Ovary (tissue), 9 donors: ENCODE data around the gene AKR1E2. TPM values are rescaled to one million over a fixed set of nuclear protein-coding genes. Genes with fewer than 3 reads are reported as not detected.

Experiments
- DNase-seq, 5 donors: peaks; one replicate each; pipeline ENCODE4 v3.0.0-alpha.2; 2019 to 2020
- H3K27ac ChIP-seq, 2 donors: fragments of 200-600 bp; one replicate each; pipeline versions ENCODE4 v1.5.1 to v1.8.0; 2019 to 2022
- H3K27me3 ChIP-seq: fragments of 200-600 bp; one replicate; pipeline ENCODE4 v1.8.0; 2022
- H3K36me3 ChIP-seq: fragments of 200-600 bp; sonication (generic); one replicate; pipeline ENCODE4 v1.5.1; 2019
- H3K4me1 ChIP-seq: one replicate; pipeline ENCODE4 v1.8.1; 2013; ENCODE audit warnings: mild to moderate bottlenecking, moderate library complexity; ENCODE audit not compliant: insufficient read depth
- H3K4me3 ChIP-seq: fragments of 200-600 bp; sonication (generic); one replicate; pipeline ENCODE4 v1.5.1; 2017
- H3K9me3 ChIP-seq, 2 donors: fragments of 200-600 bp in 1 of 2; sonication (generic) in 1 of 2; one replicate each; pipeline versions ENCODE4 v1.5.1 to v1.8.1; 2013 to 2019; ENCODE audit warnings: mild to moderate bottlenecking in 1 of 2, moderate library complexity in 1 of 2
- CTCF ChIP-seq, 3 donors: fragments of 450-650 bp in 2 of 3; fragments of 200-600 bp in 1 of 3; IDR thresholded peaks; one replicate each; pipeline versions ENCODE4 v1.5.1 to v1.8.0; 2016 to 2022; ENCODE audit warnings: antibody characterized with exemption in 3 of 3, mild to moderate bottlenecking in 1 of 3
- EP300 ChIP-seq: sonication (generic); formaldehyde crosslinking; IDR thresholded peaks from one replicate; pipeline ENCODE4 v1.6.1; 2017; ENCODE audit warnings: antibody characterized with exemption
- POLR2A ChIP-seq: fragments of 450-650 bp; IDR thresholded peaks from one replicate; pipeline ENCODE4 v1.6.1; 2017; ENCODE audit warnings: antibody characterized with exemption, mild to moderate bottlenecking, moderate library complexity
- WGBS, 3 donors: extraction: QIAGEN DNeasy Blood & Tissue Kit in 1 of 3; methylation state at CpG; one replicate each; pipeline versions ENCODE4 v1.1.5 to v1.1.7; 2013 to 2017; 5-methylcytosine and 5-hydroxymethylcytosine counted together
- intact Hi-C, 4 donors: fragments of 100-400 bp; cut with DNase I; formaldehyde crosslinking; loops; one replicate each; pipeline versions ENCODE4 v1.11.0 to v1.15.1; 2022 to 2023
- polyA plus RNA-seq, 2 donors: library from polyadenylated mRNA; stranded (reverse); fragments of 200-250 nt in 1 of 2; fragments of 350-450 nt in 1 of 2; fragmentation: Illumina TruSeq in 1 of 2; extraction: RNeasy Lipid Tissue Mini Kit (QIAGEN cat#74804) in 1 of 2; gene quantifications; one replicate each; pipeline ENCODE4 v1.2.3, GENCODE V29; 2013 to 2014
- total RNA-seq, 7 donors: library from RNA; depleted of rRNA in 2 of 7; stranded (reverse); fragments of >200 nt in 2 of 7; fragmentation: NEBNext Ultra II Directional in 3 of 7; extraction: Animal tissue kit (Norgen Biotek cat#: 25700) in 3 of 7; gene quantifications; one replicate each; pipeline versions ENCODE4 v1.1.0 to v1.2.4, GENCODE V29; 2016 to 2023
- donor health status: DM: no; HTN: no; CAD: no; lungs with moderate emphysema.
- donor health status: DM: no; HTN: no; CAD: no.
- donor health status: Bipolar disorder and iron deficiency.
- donor health status: DM: yes; HTN: yes; CAD: no.
- donor health status: DM: no; HTN: no; CAD: no.
- donor health status: DM: yes; HTN: yes; CAD: no.

AKR1E2 gene
- total and polyA plus RNA-seq, 9 donors, result 1.3 to 8.1 (median 4.4) TPM

GRCh38 chr10:4885162-4885561 lies 59.2 kb downstream of the AKR1E2 start:
- DNase-seq, result no peak
- no peaks in the 10 kb centered on the region for H3K9me3 ChIP-seq
- peaks cover 6% of the 10 kb centered on the region for H3K4me1 ChIP-seq
- H3K36me3 ChIP-seq, result no peaks in the 10 kb centered on the region
- H3K4me3 ChIP-seq, result no peak overlapping the region
- no peak for TF ChIP-seq EP300
- no peak for TF ChIP-seq CTCF (IDR thresholded peaks at IDR 0.05)
- TF ChIP-seq POLR2A, result no peak
- no peak overlapping the region for H3K27ac ChIP-seq
- intact Hi-C loops, result no loop called here
- WGBS, 3 donors, result 62 to 65% (median 63%) methylated on average over 3 of the region's 3 CpGs
- H3K27me3 ChIP-seq, result no peaks in the 10 kb centered on the region

- Histone ChIP-seq H3K27me3 (no peaks in the 10 kb centered on the region), H3K27ac (no peak overlapping the region), H3K4me1 (peaks cover 3% of the 10 kb centered on the region), H3K4me3 (no peak overlapping the region), H3K36me3 (no peaks in the 10 kb centered on the region), H3K9me3 (no peaks in the 10 kb centered on the region)
- no peak for DNase-seq
- TF ChIP-seq CTCF (IDR thresholded peaks at IDR 0.05), result no peak
- TF ChIP-seq EP300, result no peak
- TF ChIP-seq POLR2A, result no peak
- 75 to 87% (median 86%) methylated on average over 9 of the region's 9 CpGs for WGBS, 3 donors
- intact Hi-C loops, result no loop called here
Observed at GRCh38 chr10:4887501-4887900, 61.5 kb downstream of the AKR1E2 start.

GRCh38 chr10:4888236-4888635 lies 62.2 kb downstream of the AKR1E2 start:
- peaks cover 3% of the 10 kb centered on the region for H3K4me1 ChIP-seq
- H3K27ac ChIP-seq, result no peak overlapping the region
- intact Hi-C loops, result no loop called here
- H3K9me3 ChIP-seq, result no peaks in the 10 kb centered on the region
- TF ChIP-seq CTCF (IDR thresholded peaks at IDR 0.05) (no peak), EP300 (no peak), POLR2A (no peak)
- 53 to 67% (median 66%) methylated on average over 5 of the region's 5 CpGs for WGBS, 3 donors
- no peak overlapping the region for H3K4me3 ChIP-seq
- H3K36me3 ChIP-seq, result no peaks in the 10 kb centered on the region
- no peak for DNase-seq
- H3K27me3 ChIP-seq, result peaks cover 2% of the 10 kb centered on the region

GRCh38 chr10:4889959-4890358 lies 64.0 kb downstream of the AKR1E2 start:
- Histone ChIP-seq H3K4me3 (no peak overlapping the region), H3K36me3 (no peaks in the 10 kb centered on the region), H3K27me3 (peaks cover 2% of the 10 kb centered on the region), H3K27ac (no peak overlapping the region), H3K4me1 (peaks cover 2% of the 10 kb centered on the region), H3K9me3 (no peaks in the 10 kb centered on the region)
- WGBS, 3 donors, result 92 to 95% (median 94%) methylated on average over 2 of the region's 2 CpGs
- no peak for DNase-seq
- TF ChIP-seq EP300 (no peak), CTCF (IDR thresholded peaks at IDR 0.05) (no peak), POLR2A (no peak)
- intact Hi-C loops, result loop anchor here in 1 of 4 donors (2.0 kb wide), 1 partner anchor 21 kb away; no protein-coding TSS in a partner anchor
